ENCODE data around the gene GLO1. TPM values are rescaled to one million over a fixed set of nuclear protein-coding genes. Genes with fewer than 3 reads are reported as not detected.

GLO1 gene
- total RNA-seq = 149 and 162 TPM in 2 replicates
- long read RNA-seq, transcript GLO1-201 (6 exons, 2,012 nt) = major isoform, 335 of 359 reads
- long read RNA-seq, partial matches to known transcripts = 10 of 359 reads
- long read RNA-seq, other reads (novel, unspliced or antisense) = 13 of 359 reads

GRCh38 chr6:38702558-38703397, at the start of gene GLO1:
Gene GLO1 (minus strand): TSS chr6:38703145. CDS start chr6:38703054, 91 bp downstream.
- H3K9me3 Mint-ChIP-seq = peaks cover 14% of the 10 kb centered on the region
- no peaks in the 10 kb centered on the region for H3K27me3 Mint-ChIP-seq (ENCODE audit: low read depth)
- H3K27ac Mint-ChIP-seq (ENCODE audit: unreplicated experiment) = peak within 1 kb of the TSS; percentile 94
- H3K36me3 Mint-ChIP-seq (ENCODE audit: low read depth) = peaks cover 28% of the 10 kb centered on the region
- peak; percentile 92 for DNase-seq (ENCODE audit: low read depth, low spot score)
- no peak for TF ChIP-seq CTCF (conservative IDR thresholded peaks at IDR 0.05)
- H3K4me3 Mint-ChIP-seq = peak within 1 kb of the TSS; percentile 93
- H3K4me1 Mint-ChIP-seq = peaks cover 35% of the 10 kb centered on the region

DNA sequence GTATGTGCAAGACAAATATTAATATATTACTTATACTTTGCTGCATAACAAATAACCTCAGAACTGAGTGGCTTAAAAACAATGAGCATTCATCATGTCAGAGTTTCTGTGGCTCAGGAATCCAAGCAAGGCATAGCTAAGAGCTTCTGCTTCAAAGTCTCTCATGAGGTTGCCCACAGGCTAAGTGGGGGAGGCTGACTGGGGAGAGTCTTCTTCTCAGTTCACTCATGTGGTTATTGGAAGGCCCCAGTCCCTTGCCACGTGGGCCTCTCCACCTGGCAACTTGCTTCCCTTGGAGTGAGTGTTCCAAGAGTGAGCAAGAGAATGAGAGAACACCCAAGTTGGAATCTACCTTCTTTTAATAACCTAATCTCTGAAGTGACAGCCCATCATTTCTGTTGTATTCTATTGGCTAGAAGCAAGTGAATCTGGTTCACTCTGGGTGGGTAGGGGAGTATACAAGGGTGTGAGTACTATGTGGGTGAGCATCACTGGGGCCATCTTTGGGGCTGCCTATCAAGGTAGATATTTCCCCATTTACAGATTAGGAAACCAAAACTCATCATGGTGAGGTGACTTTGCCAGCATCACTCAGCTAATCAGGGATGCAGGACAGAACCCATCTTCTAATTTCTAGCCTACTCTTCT, 48.1 kb upstream of the GLO1 start:
- Mint-ChIP-seq H3K36me3 (ENCODE audit: low read depth) (no peaks in the 10 kb centered on the region), H3K4me3 (no peak overlapping the region), H3K4me1 (no peaks in the 10 kb centered on the region), H3K9me3 (peaks cover 3% of the 10 kb centered on the region), H3K27ac (ENCODE audit: unreplicated experiment) (no peak overlapping the region), H3K27me3 (ENCODE audit: low read depth) (peaks cover under 1% of the 10 kb centered on the region)
- no peak for DNase-seq (ENCODE audit: low read depth, low spot score)
- TF ChIP-seq CTCF (conservative IDR thresholded peaks at IDR 0.05) = no peak

- Mint-ChIP-seq H3K36me3 (ENCODE audit: low read depth) (no peaks in the 10 kb centered on the region), H3K4me1 (no peaks in the 10 kb centered on the region), H3K9me3 (peaks cover 3% of the 10 kb centered on the region), H3K27ac (ENCODE audit: unreplicated experiment) (no peak overlapping the region), H3K27me3 (ENCODE audit: low read depth) (peaks cover 10% of the 10 kb centered on the region), H3K4me3 (no peak overlapping the region)
- no peak for TF ChIP-seq CTCF (conservative IDR thresholded peaks at IDR 0.05)
- DNase-seq (ENCODE audit: low read depth, low spot score) = no peak
These were observed 46.5 kb upstream of the GLO1 start for GRCh38 chr6:38749473-38749872.

- H3K4me1 Mint-ChIP-seq = no peaks in the 10 kb centered on the region
- peaks cover 4% of the 10 kb centered on the region for H3K9me3 Mint-ChIP-seq
These were observed 36.6 kb upstream of the GLO1 start for GRCh38 chr6:38739532-38739931.

DNA sequence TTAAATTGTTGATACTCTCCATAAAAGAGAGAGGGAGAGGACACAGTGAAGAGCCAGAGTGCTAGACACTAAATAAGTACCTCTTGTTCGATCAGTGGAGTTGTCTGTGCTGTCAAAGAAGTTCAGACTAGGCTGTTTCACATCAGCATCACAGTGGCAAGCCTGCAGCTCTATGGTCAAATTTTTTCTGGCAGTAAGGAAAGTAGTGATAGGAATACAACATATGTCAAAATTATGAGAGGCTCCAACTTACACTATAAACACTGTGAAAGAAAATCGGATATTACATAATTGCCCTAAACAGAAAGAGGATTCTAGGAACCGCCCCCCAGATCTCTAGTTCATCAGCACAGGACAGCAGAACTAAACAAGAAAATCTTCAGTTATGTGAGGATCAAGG, 35.3 kb upstream of the GLO1 start:
- Mint-ChIP-seq H3K9me3 (peaks cover 4% of the 10 kb centered on the region), H3K27ac (ENCODE audit: unreplicated experiment) (no peak overlapping the region), H3K36me3 (ENCODE audit: low read depth) (no peaks in the 10 kb centered on the region), H3K4me3 (no peak overlapping the region), H3K27me3 (ENCODE audit: low read depth) (peaks cover 44% of the 10 kb centered on the region), H3K4me1 (no peaks in the 10 kb centered on the region)
- DNase-seq (ENCODE audit: low read depth, low spot score) = no peak
- no peak for TF ChIP-seq CTCF (conservative IDR thresholded peaks at IDR 0.05)

More at GRCh38 chr6:38739532-38739931, 36.6 kb upstream of the GLO1 start:
- no peak for DNase-seq (ENCODE audit: low read depth, low spot score)
- Mint-ChIP-seq H3K36me3 (ENCODE audit: low read depth) (no peaks in the 10 kb centered on the region), H3K4me3 (no peak overlapping the region), H3K27me3 (ENCODE audit: low read depth) (peaks cover 46% of the 10 kb centered on the region), H3K27ac (ENCODE audit: unreplicated experiment) (no peak overlapping the region)
- TF ChIP-seq CTCF (conservative IDR thresholded peaks at IDR 0.05) = peak; percentile 65
